GM18951 (cell line): ENCODE results near the gene SPAG4.

Source experiments
- POLR2A ChIP-seq: IDR thresholded peaks from 4 replicates; pipeline ENCODE4 v1.6.1; 2011; ENCODE audit warnings: mild to moderate bottlenecking; ENCODE audit not compliant: insufficient read length, insufficient read depth; ENCODE audit errors: extremely low read depth
- in situ Hi-C: fragments of 300-500 bp; cut with MboI; formaldehyde crosslinking; loops from one replicate; pipeline ENCODE4 v1.12.0; 2022; ENCODE audit warnings: low sequenced_read_pairs, mixed read lengths, inconsistent platforms; ENCODE audit not compliant: unreplicated experiment

SPAG4 gene, protein sequence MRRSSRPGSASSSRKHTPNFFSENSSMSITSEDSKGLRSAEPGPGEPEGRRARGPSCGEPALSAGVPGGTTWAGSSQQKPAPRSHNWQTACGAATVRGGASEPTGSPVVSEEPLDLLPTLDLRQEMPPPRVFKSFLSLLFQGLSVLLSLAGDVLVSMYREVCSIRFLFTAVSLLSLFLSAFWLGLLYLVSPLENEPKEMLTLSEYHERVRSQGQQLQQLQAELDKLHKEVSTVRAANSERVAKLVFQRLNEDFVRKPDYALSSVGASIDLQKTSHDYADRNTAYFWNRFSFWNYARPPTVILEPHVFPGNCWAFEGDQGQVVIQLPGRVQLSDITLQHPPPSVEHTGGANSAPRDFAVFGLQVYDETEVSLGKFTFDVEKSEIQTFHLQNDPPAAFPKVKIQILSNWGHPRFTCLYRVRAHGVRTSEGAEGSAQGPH

DNA sequence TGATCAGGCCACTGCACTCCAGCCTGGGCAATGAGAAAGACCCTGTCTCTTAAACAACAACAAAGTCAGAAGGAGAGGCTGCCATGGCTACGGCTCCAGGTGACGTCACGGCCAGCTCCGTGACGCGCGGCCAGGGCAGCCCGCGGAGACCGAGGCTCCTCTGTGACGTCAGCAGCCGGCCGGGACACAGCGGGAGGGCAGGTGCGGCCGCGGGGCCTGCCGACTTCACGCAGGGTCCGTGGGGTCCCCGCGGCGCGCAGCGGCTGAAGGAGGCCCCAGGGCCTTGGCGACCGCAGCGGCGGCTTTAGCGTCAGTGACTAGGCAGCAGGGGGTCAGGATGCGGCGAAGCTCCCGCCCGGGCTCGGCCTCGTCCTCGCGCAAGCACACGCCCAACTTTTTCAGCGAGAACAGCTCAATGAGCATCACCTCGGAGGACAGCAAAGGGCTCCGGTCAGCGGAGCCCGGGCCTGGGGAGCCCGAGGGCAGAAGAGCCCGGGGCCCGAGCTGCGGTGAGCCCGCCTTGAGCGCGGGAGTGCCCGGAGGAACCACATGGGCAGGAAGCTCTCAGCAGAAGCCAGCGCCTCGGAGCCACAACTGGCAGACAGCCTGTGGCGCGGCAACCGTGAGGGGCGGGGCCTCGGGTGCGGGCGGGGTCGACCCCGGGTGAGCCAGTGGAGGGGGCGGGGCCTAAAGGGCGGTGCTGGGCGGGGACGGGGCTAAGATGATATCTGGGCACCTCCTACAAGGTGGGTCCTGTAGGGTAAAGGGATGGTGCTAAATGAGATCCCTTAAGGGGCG, at the start of gene SPAG4:
SPAG4 (plus strand) TSS at position 163 of the 798 bp plus-strand sequence; CDS start at position 338, 175 bp downstream.
- in situ Hi-C loops, result no loop called here
- peak; percentile 77 for TF ChIP-seq POLR2A

DNA sequence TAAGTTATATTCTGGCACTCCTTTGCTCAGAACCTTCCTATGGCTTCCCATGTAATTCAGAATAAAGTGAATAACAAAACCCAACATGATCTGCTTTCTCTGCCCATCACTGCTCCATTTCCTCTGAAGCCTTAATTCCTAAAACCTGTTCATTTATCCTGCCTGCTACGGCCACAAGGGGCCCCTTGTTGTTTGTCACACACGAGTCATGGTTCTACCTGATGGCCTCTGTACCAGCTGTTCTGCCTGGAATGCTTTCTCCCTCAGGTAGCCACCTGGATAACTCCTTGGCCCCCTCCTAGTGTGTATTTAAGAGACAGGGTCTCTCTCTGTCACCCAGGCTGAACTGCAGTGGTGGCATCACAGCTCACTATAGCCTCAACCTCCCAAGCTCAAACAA, 47.0 kb upstream of the SPAG4 start:
- in situ Hi-C loops, result no loop called here
- no peak for TF ChIP-seq POLR2A

DNA sequence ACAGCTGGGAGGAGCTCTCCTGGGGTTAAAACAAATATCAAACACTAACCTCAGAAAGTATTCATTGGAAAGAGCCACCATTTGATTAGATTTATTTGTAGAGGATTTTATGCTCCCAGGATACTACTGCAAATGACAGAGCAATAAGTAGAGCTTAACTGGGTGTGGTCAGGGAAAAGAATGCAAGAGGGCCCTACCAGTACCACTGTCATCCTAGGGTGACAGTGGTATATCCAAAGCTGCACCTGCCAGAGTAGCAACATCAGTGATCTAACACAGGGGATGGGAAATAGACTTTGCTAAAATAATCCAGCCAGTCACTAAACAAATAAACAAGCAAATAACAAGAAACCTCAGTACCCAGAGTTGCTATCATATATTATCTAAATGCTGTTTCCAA, 44.1 kb upstream of the SPAG4 start:
- in situ Hi-C loops, result no loop called here
- no peak for TF ChIP-seq POLR2A

DNA sequence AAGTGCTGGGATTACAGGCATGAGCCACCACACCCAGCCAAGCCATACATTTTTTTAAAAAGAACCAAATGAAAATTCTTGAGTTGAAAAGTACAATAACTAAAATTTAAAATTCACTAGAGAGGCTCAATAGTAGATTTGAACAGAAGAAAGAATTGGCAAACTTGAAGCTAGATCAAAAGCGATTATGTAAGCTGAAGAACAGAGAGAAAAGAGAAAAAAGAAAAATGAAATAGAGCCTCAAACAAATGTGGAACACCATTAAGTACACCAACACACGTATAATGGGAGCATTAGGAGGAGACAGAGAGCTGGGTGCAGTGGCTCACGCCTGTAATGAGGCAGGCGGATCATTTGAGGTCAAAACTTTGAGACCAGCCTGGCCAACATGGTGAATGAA, 42.8 kb upstream of the SPAG4 start:
- in situ Hi-C loops, result no loop called here
- TF ChIP-seq POLR2A, result no peak

DNA sequence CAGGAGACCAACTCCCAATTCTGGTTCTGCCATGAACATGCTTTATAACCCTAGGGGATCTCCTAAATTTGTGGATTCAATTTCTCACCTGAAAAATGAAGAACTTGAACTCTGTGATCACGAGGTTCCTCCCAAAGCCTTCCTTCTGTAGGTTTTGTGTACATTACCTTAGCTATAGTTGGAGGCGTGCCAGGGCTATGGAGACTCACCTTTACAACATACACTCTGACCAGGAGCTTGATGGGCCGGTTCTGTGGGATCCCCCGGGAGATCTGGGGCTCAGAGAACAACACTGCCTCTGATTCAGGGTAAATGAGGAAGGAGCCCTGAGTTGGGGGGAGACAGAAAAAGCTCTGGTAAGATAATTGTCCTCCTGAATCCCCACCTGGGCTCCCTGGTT, 39.7 kb upstream of the SPAG4 start:
- no peak for TF ChIP-seq POLR2A
- in situ Hi-C loops, result no loop called here

DNA sequence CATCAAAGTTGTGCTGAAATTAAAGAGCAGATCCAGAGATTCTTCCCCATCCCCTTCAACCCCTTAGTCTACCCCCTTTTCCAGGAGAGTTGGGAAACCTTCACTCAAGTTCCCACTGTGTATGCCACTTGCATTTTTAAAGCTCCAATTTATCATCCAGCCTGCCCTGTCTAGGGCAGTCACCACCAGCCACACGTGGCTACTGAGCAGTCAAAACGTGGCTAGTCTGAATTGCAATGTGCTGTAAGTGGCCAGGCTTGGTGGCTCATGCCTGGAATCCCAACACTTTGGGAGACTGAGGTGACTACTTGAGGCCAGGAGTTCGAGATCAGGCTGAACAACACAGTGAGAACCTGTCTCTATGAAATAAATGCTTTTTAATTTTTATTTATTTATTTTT, 38.8 kb upstream of the SPAG4 start:
- in situ Hi-C loops, result no loop called here
- TF ChIP-seq POLR2A, result no peak

DNA sequence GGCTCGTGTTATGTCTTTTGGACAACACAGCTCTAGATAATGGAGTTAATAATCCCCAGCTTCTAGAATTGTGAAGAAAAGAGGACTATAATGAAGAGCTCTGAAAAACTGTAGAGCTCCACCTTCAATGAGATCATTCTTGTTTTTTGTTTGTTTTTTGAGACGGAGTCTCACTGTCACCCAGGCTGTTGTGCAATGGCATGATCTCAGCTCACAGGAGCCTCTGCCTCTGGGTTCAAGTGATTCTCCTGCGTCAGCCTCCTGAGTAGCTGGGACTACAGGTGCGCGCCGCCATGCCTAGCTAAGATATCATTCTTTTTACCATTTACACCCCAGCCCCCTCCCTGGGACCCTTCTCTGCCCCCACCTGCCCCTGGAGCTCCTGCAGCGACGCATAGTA, 37.2 kb upstream of the SPAG4 start:
- in situ Hi-C loops, result no loop called here
- TF ChIP-seq POLR2A, result no peak

DNA sequence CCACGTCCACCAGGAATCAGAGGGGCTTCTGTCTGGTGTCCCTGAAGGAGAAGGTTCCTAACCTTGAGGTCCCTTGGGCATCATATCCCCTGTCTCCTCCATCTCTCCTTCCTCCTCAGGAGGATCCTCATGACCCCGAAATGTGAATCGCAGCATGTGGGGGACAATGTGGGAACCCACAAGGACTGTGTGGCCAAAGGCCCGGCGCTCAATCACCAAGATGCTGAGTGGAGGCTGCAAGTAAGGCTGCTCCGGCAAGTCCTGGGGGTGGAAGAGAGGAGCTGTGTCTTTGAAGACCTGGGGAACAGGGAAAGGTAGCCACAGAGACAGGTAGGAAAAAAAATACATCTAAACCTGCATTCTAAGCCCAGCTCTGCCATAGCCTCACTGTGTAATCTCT, 36.4 kb upstream of the SPAG4 start:
- in situ Hi-C loops, result no loop called here
- TF ChIP-seq POLR2A, result no peak

DNA sequence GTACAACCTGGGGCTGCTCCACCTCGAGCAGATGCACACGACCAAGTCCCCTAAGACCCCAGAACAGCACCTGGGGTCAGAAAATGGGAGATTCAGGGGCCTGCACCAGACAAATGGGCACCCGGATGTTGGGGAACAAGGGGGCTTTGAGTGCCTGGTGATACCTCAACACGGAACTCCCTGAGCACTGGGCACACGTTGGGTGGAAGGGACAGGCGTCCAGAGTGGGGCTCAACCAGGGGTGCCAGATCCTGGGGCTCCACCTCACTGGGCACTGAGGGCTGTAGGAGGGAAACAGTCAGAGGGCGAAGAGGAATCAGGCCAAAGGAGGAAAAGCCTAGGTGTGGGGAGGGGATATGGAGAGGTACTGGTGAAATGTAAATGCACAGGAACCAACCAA, 33.5 kb upstream of the SPAG4 start:
- TF ChIP-seq POLR2A, result no peak
- in situ Hi-C loops, result no loop called here

DNA sequence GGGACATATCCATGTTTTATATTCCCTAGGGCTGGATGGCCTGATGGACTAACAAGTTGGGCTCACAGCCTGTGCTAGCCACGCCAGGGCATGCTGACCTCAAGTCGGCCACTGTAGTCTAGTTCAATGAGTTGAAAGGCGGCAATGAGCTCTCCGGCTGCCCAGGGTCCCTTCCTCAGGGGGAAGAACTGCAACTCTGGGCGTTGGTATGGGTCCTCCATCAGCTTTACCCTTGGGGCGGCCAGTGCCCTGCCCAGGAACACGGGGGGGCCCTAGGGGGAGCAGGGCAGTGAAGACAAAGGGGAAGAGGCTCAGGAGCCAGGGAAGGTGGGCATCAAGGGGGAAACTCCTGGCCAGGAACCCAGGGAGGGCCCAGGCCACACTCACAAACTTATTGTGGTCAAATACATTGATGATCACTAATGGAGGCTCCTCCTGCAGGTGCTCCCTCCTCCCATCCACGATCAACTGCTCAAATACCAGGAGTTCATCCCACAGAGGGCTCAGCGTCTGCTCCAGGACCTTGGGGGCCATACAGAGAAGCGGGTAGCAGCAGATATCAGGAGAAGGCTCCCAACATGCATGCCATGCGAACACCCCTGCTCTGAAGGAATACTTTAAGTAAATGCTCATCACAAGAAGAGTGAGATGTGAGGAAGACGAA, 32.8 kb upstream of the SPAG4 start:
- in situ Hi-C loops, result no loop called here
- TF ChIP-seq POLR2A, result no peak

DNA sequence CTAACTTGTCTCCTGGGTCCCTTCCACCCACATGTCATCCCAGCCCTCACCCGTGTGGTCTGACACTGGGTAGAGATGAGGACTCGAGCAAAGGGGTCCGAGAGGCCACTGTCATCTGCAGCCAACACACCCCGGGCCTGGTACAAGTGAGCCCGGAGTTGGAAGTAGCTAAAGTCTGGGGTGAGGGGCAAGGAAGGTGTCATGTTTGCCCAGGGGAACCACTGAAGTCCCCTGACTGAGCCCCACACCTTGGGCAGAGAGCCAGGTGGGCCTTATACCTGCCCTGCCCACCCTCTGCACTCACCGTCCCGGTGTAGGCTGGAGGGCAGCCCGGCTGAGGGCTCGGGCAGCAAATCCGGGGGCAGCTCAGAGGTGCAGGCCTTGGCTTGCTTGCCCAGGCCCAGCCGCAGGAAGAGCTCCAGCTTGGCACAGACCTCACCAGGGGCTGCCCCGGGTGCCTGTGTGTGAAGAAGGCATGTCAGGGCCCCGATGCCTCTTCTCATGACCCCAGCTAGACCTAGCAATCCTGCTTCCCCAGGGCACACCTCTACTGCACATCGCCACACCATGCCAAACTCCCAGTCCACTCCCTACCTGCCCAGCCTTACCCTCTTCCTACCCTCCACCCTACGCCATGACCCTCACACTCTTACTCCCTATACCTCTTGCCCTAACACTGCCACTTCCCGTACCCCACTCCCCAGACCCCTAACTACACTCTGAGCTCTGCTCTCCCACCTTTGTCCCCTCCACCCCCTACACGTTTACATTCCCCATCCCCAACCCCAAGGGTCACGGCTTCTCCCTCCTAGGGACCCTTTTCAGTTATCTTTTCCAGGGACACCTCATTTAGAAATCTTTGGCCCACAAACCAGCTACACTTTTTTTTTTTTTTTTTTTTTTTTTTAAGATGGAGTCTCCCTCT, 31.7 kb upstream of the SPAG4 start:
- in situ Hi-C loops, result no loop called here

DNA sequence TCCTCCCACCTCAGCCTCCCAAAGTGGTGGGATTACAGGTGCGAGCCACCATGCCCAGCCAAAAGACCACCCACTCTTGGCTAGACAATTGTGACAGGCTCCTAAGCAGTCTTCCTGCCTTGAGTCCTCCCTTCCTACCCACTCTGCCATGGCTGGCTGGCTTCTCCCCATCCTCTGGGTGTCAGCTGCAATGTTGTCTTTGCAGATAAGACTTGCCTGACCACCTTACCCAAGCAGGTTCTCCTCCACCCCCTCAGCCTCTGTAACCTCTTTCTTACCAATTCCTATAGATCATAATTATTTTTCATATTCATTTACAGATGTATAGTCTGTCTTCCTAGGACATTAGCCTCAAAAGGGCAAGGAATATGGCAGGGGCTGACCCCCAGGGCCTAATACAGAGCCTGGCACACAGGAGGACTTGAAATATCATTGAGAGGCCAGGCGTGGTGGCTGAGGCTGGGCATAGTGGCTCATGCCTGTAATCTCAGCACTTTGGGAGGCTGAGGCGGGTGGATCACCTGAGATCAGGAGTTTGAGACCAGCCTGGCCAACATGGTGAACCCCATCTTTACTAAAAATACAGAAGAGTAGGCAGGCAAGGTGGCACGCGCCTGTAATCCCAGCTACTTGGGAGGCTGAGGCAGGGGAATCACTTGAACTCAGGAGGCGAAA, 28.7 kb upstream of the SPAG4 start:
- in situ Hi-C loops, result no loop called here
- TF ChIP-seq POLR2A, result no peak

More for the DNA sequence above, 31.7 kb upstream of the SPAG4 start:
- TF ChIP-seq POLR2A, result no peak
